T follicular helper cell (primary cell): ENCODE results near the gene PTPRCAP.
"Not testable (repeated sequence)": the region's sequence is repeated elsewhere in the genome, so short reads cannot be mapped to it uniquely, and the experiment has no call there.

Experiments used
- DNase-seq: peaks from one replicate; pipeline ENCODE4 v3.0.0-alpha.2; 2020; ENCODE audit warnings: low read depth

PTPRCAP gene

GRCh38 chr11:67440229-67441097, 3.0 kb upstream of the PTPRCAP start:
- DNase-seq = no peak

- DNase-seq = no peak
Measured at GRCh38 chr11:67439321-67440228, 2.1 kb upstream of the PTPRCAP start.

- DNase-seq = peak; percentile 70
Measured at GRCh38 chr11:67438158-67438902, 848 bp upstream of the PTPRCAP start.

GRCh38 chr11:67437809-67438157, 301 bp upstream of the PTPRCAP start:
- no peak for DNase-seq

GRCh38 chr11:67436459-67437081, 912 bp downstream of the PTPRCAP start:
- DNase-seq = no peak

- DNase-seq = no peak
Measured at GRCh38 chr11:67435727-67436458, 1.6 kb downstream of the PTPRCAP start.

GRCh38 chr11:67435031-67435726, 2.3 kb downstream of the PTPRCAP start:
- DNase-seq = no peak

GRCh38 chr11:67434395-67434881, 3.0 kb downstream of the PTPRCAP start:
- no peak for DNase-seq

GRCh38 chr11:67433536-67434394, 3.7 kb downstream of the PTPRCAP start:
- DNase-seq = no peak

- DNase-seq = no peak
Measured at GRCh38 chr11:67432655-67433349, 4.7 kb downstream of the PTPRCAP start.

GRCh38 chr11:67431346-67432249, 5.9 kb downstream of the PTPRCAP start:
- DNase-seq = no peak

- no peak for DNase-seq
Measured at GRCh38 chr11:67429722-67430121, 7.8 kb downstream of the PTPRCAP start.

GRCh38 chr11:67429038-67429668, 8.3 kb downstream of the PTPRCAP start:
- DNase-seq = no peak

- DNase-seq = peak; percentile 99
Measured at GRCh38 chr11:67428052-67429001, 9.2 kb downstream of the PTPRCAP start, which contains the start of gene RPS6KB2. TSS of gene RPS6KB2 (plus strand) at chr11:67428494. CDS start at chr11:67428546, 52 bp downstream.

GRCh38 chr11:67427364-67427859, 10.1 kb downstream of the PTPRCAP start:
- not testable (repeated sequence) for DNase-seq
